Measurements from ENCODE around the gene CARD14. TPM values are rescaled to one million over a fixed set of nuclear protein-coding genes. Genes with fewer than 3 reads are reported as not detected.

CARD14 gene
- total RNA-seq, 6 experiments from 2014 or later: 0.20 to 0.29 (median 0.22) TPM; not detected in 3

DNA sequence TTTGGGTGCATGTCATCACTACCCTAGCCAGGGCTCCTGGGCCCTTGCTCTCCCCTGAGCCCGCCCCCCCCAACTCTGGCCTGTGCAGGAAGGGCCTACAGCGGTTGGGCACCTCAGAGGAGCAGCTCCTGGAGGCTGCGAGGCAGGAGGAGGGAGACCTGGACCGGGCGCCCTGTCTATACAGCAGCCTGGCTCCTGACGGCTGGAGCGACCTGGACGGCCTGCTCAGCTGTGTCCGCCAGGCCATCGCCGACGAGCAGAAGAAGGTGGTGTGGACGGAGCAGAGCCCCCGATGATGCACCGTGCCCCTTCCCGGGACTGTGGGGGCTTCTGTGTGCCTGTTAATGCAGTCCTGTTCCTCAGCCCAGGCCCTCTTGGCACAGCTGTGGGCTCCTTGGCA lies 38.2 kb downstream of the CARD14 start:
- peaks cover 0 to 24% (median 9%) of the 10 kb centered on the region in 4 donors for H3K36me3 ChIP-seq
- intact Hi-C loops (cut with DNase I): no loop called here

DNA sequence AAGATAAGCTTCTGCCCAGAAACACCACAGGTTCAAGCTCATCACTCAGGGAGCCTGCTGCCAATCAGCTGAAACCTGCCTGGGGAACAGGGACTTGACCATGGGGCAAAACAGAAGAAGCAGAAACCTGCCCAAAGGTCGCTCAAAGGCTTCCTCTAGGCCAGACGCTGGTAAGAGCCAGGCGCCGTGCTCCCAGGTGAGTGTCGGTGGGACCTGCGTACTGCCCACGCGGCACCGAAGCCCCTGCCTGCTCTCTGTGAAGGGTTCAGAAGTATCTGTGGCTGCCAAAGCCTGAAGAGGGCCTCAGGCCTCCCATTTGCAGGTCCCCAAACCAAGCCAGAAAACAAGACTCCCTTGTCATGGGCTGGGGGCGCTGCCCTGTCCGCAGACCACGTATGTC lies 39.9 kb downstream of the CARD14 start:
- no peaks in the 10 kb centered on the region for H3K4me1 ChIP-seq
- H3K36me3 ChIP-seq: peaks cover 0 to 29% (median 9%) of the 10 kb centered on the region in 4 donors
- no CpG with 5 or more reads among the region's 12 CpGs for WGBS (ENCODE audit: insufficient coverage, low coverage, low lambda C conversion rate, missing lambda C conversion rate)
- TF ChIP-seq, protein P1, sequence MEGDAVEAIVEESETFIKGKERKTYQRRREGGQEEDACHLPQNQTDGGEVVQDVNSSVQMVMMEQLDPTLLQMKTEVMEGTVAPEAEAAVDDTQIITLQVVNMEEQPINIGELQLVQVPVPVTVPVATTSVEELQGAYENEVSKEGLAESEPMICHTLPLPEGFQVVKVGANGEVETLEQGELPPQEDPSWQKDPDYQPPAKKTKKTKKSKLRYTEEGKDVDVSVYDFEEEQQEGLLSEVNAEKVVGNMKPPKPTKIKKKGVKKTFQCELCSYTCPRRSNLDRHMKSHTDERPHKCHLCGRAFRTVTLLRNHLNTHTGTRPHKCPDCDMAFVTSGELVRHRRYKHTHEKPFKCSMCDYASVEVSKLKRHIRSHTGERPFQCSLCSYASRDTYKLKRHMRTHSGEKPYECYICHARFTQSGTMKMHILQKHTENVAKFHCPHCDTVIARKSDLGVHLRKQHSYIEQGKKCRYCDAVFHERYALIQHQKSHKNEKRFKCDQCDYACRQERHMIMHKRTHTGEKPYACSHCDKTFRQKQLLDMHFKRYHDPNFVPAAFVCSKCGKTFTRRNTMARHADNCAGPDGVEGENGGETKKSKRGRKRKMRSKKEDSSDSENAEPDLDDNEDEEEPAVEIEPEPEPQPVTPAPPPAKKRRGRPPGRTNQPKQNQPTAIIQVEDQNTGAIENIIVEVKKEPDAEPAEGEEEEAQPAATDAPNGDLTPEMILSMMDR (IDR thresholded peaks at IDR 0.05): no peak
- TF ChIP-seq POLR2A (IDR thresholded peaks at IDR 0.05): no peak
- ATAC-seq (no peak), DNase-seq (no peak)
- H3K27me3 ChIP-seq: no peaks in the 10 kb centered on the region
- H3K27ac ChIP-seq: no peak overlapping the region
- intact Hi-C loops (cut with DNase I): no loop called here
- no peak overlapping the region for H3K4me3 ChIP-seq
- no peaks in the 10 kb centered on the region for H3K9me3 ChIP-seq

More for the DNA sequence above, 38.2 kb downstream of the CARD14 start:
- no peaks in the 10 kb centered on the region for H3K4me1 ChIP-seq
- H3K27me3 ChIP-seq: no peaks in the 10 kb centered on the region
- no peaks in the 10 kb centered on the region for H3K9me3 ChIP-seq
- ATAC-seq (no peak), DNase-seq (no peak)
- TF ChIP-seq POLR2A (IDR thresholded peaks at IDR 0.05): no peak
- TF ChIP-seq, protein P1 (IDR thresholded peaks at IDR 0.05): no peak
- WGBS (ENCODE audit: insufficient coverage, low coverage, low lambda C conversion rate, missing lambda C conversion rate): 100% methylated on average over 1 of the region's 16 CpGs
- no peak overlapping the region for H3K4me3 ChIP-seq
- no peak overlapping the region for H3K27ac ChIP-seq

DNA sequence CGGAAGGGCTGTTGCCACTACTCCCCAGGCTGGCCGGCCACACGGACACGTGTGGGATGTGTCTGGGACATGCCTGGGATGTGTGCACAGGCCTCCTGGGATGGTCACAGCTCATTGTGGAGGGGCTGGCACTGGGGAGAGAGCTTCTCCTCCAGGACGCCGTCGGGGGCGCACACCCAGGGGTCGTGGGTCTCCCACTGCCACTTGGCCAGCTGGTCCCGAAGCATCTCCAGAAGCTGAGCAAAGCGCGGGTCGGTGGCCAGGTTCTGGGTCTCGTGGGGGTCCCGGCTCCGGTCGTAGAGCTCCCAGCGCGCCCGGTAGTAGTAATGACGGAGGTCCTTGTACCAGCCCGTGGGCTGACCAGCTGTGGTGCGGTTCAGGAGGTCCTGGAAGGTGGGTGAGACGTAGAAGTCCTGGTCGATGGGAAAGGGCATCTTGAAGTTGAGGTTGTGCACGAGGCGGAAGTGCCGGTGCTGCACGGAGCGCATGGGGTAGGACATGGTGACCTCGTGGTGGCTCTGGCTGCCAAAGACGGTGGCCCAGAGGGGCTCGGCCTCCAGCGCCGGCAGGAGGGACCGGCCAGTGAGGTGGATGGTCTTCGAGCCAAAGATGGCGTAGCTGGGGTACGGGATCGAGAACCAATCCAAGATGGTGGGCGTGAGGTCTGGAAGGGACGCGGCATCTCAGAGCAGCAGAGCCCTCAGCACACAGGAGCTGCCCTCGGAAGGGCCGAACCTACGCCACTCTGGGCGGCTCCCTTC lies 40.7 kb downstream of the CARD14 start:
- H3K36me3 ChIP-seq: peaks cover 0 to 33% (median 9%) of the 10 kb centered on the region in 4 donors
- no peaks in the 10 kb centered on the region for H3K4me1 ChIP-seq
- intact Hi-C loops (cut with DNase I): no loop called here
- H3K9me3 ChIP-seq: no peaks in the 10 kb centered on the region
- no peak for TF ChIP-seq POLR2A (IDR thresholded peaks at IDR 0.05)
- TF ChIP-seq, protein P1 (IDR thresholded peaks at IDR 0.05): no peak
- DNase-seq (no peak), ATAC-seq (no peak)
- no peaks in the 10 kb centered on the region for H3K27me3 ChIP-seq
- no peak overlapping the region for H3K4me3 ChIP-seq
- 100% methylated on average over 12 of the region's 47 CpGs for WGBS (ENCODE audit: insufficient coverage, low coverage, low lambda C conversion rate, missing lambda C conversion rate)
- no peak overlapping the region for H3K27ac ChIP-seq

DNA sequence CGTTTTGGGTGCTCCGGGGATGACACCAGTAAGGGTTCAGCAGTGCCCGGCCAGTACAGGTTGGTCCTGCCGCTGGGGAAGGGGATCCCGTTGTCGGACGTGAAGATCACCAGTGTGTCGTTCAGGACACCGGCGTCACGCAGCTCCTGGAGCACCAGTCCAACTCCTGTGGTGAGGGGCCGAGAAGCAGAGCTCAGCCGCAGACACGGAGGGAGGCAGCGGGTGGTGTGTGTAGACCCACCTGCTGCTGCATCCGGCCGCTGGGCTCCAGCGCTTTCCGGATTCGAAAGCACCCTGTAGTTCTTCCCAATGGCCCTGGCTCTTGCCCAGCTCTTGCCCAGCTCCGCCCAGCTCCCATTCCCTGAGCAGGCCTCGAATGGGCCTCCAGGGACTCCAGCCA lies 42.3 kb downstream of the CARD14 start:
- H3K4me1 ChIP-seq: no peaks in the 10 kb centered on the region
- peaks cover 0 to 39% (median 9%) of the 10 kb centered on the region in 4 donors for H3K36me3 ChIP-seq
- H3K27ac ChIP-seq: no peak overlapping the region
- DNase-seq (no peak), ATAC-seq (no peak)
- H3K4me3 ChIP-seq: no peak overlapping the region
- H3K27me3 ChIP-seq: no peaks in the 10 kb centered on the region
- intact Hi-C loops (cut with DNase I): no loop called here
- no peak for TF ChIP-seq POLR2A (IDR thresholded peaks at IDR 0.05)
- no CpG with 5 or more reads among the region's 22 CpGs for WGBS (ENCODE audit: insufficient coverage, low coverage, low lambda C conversion rate, missing lambda C conversion rate)
- H3K9me3 ChIP-seq: no peaks in the 10 kb centered on the region

GRCh38 chr17:80212511-80212910 lies 42.7 kb downstream of the CARD14 start:
- Histone ChIP-seq H3K27me3 (no peaks in the 10 kb centered on the region), H3K4me1 (no peaks in the 10 kb centered on the region), H3K36me3 (peaks cover 0 to 39% (median 9%) of the 10 kb centered on the region in 4 donors), H3K27ac (no peak overlapping the region), H3K4me3 (no peak overlapping the region), H3K9me3 (no peaks in the 10 kb centered on the region)
- no peak for DNase-seq
- 96% methylated on average over 10 of the region's 12 CpGs for WGBS (ENCODE audit: insufficient coverage, low coverage, low lambda C conversion rate, missing lambda C conversion rate)
- ATAC-seq: peak in 2 of 4 donors; percentile 29 to 48
- intact Hi-C loops (cut with DNase I): no loop called here
- TF ChIP-seq POLR2A (IDR thresholded peaks at IDR 0.05): no peak
- TF ChIP-seq, protein P1 (IDR thresholded peaks at IDR 0.05): no peak

Measured in right lobe of liver (tissue), 6 donors.